Measurements from ENCODE around the gene OLFM1.
"Not testable (repeated sequence)": the region's sequence is repeated elsewhere in the genome, so short reads cannot be mapped to it uniquely, and the experiment has no call there.

Gene OLFM1

DNA sequence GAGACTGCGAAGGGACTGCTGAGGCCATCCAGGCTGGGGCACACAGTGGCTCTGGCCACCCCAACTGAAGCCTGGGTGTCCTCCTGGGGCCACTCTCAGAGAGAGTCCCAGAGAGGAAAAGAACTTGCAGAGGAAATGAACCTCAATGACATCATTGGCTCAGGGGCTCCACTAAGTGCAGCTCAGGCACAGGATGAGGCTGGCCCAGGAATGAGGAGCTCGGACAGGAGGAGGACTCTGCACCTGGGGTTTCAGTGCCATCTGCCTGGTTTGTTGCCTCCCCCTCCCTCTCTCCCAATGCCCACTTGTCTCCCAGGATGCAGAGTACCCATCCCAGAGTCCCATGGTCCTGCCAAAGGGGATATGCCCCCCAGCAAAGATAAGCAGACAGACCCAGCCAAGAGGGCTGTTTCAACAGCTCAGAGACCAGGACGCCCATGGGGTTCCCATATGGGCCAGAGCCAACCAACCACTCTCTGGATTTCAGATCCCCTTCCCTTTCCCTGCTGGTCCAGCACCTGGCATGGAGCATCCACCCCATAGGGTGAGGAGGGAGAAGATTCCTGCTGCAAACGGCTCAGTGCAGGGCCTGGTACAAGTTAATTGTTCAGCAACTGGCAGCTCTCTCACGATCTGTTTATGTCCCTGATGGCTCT lies 26.9 kb upstream of the OLFM1 start:
- no peak for DNase-seq

DNA sequence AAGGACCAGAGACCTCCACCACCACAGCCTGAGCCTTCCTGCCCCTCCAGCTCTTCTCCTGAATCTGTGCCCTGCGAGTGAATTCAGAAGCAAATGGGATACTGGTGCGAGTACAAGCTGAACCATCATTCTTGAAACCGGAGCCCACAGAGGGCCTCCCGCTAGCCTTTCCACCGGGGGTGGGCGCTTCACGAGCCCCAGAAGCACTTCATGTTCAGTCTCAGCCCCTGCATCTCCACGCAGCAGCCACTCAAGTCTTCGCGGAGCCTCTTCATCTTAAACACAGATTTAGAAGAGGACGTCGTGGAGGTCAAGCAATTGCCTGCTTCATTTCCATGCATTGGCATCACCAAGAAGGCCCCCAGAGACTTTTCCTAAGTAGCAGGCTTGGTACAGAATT lies 26.0 kb upstream of the OLFM1 start:
- DNase-seq, result no peak

DNA sequence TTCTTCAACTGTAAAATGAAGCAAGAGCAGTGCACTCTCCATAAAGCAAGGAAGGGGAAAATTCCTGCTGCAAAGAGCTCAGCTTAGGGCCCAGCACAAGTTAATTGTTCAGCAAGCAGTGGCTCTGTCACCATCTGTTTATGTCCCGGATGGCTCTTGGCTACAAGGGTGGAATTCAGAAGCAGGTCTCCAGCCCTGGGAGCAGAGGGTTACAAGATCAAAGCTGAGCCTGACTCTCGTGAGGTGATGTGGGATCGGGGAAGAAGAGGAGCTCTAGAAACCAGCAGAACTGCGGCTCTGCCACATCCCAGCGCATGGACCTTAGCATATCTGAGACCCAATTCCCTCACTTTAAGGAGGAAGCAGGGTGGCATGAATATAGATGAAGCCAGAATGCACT lies 25.2 kb upstream of the OLFM1 start:
- DNase-seq, result no peak

DNA sequence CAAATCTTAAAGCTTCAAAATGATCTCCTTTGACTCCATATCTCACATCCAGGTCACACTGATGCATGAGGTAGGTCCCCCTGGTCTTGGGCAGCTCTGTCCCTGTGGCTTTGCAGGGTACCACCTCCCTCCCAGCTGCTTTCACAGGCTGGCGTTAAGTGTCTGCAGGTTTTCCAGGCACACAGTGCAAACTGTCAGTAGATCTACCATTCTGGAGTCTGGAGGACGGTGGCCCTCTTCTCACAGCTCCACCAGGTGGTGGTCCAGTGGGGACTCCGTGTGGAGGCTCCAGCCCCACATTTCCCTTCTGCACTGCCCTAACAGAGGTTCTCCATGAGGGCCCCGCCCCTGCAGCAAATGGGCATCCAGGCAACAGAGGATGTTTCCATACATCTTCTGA lies 24.0 kb upstream of the OLFM1 start:
- DNase-seq, result not testable (repeated sequence)

DNA sequence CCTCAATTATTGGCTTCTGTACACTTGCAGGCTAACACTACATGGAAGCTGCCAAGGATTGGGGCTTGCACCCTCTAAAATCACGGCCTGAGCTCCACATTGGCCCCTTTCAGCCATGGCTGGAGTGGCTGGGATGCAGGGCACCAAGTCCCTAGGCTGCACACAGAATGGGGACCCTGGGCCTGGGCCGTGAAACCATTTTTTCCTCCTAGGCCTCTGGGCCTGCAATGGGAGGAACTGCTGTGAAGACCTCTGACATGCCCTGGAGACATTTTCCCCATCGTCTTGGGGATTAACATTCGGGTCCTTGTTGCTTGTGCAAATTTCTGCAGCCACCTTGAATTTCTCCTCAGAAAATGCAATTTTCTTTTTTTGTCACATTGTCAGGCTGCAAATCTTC lies 23.6 kb upstream of the OLFM1 start:
- not testable (repeated sequence) for DNase-seq

DNA sequence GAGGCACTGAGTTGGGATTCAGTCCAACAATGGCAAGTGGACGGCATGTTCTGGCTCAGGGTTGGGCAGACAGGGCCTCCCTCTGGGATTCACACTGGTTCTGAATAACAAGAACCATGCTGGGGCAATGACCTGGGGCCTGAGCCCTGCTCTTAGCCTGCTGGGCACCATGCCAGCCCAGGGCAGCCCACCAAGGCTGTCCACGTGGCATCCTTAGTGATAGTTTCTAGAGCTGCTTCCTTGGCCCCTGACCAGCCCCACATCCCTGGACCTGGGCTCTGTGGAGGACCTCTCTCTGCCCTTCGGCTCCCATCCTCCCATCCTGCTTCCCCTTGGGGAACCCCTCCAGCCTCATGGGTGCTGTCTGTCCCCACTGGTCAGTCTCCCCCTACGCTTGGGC lies 22.3 kb upstream of the OLFM1 start:
- no peak for DNase-seq

DNA sequence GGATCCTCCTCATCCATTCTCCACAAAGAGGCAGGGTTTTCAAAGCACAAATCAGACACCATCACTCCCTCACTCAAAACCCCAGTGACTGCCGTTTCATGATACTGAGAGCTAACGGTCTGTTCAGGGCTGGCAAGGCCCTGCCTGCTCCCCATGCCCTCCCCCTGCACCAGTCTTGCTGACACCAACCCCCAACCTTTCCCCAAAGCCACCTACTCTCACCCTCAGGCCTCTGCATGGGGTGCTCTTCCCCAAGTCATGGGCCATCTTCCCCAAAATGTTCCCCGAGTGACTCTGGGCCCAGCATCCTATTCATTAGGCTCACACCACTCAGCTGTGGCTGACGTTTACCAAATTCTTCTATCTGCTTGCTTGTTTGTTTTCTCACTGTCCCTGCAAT lies 21.7 kb upstream of the OLFM1 start:
- DNase-seq, result no peak

DNA sequence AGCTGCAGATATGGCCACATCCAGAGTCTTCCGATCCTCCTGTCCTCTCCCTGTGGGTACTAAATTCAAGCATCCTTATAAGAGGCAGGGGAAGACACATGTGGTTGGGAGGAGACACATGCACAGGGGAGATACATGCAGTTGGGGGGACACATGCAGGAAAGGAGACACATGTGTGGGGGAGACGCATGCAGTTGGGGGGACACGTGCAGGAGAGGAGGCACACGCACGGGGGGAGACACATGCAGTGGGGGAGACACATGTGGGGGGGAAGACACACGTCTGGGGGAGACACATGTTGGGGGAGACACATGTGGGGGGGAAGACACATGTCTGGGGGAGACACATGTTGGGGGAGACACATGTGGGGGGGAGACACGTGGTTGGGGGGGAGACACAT lies 21.2 kb upstream of the OLFM1 start:
- no peak for DNase-seq

DNA sequence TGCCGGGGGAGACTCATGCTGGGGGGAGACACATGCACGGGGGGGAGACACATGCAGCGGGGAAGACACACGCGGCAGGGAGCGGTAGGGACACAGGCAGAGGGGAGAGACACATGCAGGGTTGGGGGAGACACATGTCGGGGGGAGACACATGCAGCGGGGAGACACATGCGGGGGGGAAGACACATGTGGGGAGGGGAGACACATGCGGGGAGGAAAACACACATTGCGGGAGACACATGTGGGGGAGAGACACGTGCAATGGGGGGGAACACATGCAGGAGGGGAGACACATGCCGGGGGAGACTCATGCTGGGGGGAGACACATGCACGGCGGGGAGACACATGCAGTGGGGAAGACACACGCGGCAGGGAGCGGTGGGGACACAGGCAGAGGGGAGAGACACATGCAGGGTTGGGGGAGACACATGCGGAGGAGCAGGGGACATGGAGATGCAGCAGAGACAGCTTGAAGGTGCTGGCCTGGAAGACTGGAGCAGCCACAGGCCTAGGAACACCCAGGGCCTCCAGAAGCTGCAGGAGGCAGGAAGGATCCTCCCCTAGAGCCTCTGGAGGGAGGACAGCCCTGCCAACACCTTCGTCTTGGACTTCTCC lies 20.3 kb upstream of the OLFM1 start:
- no peak for DNase-seq

DNA sequence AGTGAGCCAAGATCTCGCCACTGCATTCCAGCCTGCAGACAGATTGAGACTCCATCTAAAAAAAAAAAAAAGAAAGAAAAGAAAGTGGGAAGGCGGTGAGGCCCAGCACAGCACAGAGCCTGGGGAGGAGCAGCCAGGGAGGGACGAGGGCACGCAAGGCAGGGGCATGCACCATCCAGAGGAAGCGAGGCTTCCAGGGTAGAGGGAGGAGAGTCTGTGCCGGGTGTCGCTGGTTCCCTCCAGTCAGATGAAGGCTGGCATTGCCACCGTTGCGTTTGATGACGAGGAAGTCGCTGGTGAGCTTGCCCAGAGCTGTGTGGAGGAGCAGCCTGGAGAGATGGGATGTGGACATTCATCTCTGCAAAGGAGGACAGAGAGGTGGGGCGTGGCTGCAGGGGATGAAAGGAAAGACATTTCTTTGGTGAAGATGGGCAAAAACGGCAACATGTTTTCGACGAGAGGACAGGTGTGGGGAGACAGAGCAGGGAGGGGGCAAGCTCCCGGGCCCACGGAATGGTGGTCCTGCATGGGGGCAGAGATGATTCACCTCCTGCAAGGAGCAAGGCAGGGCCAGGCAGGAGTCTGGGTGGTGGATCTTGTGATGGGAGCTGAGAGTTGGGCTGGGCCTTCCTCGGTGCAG lies 18.6 kb upstream of the OLFM1 start:
- no peak for DNase-seq

DNA sequence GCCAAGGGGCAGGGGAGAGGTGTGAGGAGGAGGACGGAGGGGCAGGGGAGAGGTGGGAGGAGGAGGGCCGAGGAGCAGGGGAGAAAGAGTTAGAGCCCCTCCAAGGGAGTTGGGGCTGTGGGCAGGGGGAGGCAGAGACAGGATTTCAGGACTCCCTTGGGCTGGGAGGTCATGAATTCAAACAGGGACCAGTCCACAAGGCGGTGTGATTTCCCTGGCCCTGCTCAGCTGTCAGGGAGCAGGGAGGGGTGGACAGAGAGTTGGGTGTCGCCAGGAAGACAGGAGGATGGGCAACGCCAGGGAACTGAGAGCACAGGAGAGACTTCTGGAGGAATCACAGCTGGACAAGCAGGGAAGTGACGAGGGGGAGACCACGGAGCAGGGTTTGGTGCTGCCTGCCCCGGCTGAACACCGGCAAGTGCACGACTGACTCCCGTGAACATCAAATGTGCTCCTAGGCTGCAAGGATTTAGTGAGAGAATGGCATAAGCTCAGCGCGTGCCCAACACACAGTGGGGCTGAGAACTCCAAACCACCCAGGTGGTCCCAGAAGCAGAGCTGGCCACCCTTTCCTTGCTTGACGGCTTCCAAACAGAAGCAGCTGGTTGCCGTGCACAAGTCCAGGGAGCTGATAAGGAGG lies 17.8 kb upstream of the OLFM1 start:
- DNase-seq, result no peak

DNA sequence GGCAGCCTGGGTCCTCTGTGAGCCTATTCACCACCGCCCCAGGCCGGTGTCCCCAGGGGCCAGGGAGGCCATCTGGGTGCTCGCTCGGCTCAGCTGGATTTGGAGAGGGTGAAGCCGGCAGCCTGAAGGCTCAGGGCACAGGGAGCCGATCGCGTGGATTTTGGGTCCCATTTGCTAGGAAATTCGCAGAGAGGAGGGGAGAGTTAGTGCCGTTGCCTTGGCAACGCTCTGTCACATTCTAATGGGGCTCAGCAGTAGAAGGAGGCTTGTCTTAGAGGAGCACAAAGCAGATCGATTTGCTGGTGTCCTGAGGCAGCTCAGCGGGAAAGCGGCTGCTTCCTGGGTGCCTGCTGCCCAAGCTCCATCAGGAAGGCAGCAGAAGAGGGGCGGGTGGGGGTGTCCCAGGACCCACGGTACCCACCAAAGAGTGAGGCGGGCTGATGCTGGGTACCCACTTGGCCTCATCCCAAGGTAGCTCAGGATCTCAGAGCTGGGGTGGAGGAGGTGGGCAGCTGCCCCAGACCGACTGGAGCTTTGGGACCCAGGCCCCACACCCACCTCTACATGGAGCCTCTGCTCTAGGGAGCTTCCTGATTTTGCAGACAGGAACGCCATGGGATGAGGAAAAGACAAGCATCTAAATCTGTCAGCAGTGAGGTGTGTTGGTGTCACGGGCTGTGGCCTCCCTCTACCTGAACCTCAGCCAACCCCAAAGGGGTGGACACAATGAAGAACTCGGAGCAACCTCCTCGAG lies 17.1 kb upstream of the OLFM1 start:
- no peak for DNase-seq

DNA sequence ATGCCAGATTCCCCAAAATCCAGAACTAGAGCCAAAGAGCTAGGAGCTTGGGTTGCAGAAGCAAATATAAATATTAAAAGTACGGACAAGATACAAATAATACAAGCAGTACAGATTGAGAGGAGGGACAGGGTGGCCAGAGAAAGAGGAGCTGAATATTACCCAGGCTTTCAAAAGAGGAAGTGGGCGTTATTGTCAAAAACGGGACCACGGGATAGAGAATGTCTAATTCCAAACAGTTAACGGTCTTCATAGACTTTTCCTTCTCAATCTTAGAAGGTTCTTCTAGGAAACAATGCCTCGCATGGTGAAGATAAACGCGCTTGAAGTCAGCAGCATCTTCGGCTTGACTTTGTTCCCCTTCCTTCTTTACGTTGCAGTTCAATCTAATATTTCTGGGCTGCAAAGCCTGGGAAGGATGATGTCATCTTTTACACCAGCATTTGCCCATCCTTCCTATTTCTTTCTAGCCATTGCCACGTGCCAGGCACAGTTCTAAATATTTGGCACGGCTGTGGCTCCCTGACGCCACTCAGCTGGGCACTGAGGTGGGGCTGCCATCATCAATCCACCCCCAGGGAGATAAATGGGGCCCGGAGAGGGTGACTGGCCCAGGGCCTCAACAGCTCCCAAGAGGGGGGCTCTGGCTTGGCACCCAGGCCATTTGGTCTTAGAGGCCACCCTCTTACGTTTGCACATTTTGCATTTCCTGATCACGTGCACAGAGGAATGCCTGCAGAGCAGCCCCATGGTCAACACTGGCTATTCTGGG lies 16.3 kb upstream of the OLFM1 start:
- no peak for DNase-seq

DNA sequence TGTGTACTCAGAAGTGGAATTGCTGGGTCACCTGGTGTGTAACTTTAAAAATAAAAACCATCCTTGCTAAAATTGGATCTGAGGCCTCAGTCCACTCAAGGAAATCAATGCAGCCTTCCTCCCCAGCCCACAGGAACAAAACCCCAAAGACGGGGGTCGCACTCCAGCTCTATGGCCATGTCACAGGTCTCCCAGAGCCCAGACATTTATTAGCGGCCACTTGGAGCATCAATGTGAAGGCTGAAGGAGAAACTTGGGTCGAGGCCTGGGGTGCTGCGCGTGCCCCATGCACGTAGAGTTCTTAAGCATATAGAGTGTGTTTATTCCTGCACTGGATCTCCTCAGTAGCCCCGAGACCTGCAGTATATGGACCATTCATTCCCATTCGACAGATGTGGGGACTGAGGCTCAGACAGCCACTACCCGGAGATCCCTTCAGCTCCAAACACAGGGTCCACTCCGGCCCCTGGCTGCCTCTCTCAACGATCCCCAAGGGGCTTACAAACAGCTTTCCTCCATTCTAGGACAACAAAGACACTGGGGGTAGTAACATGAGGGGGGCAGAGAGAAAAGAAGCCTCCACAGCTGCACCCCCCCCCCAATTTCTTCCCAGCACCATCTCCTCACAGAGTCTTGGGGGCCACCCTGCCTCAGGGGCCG lies 14.3 kb upstream of the OLFM1 start:
- DNase-seq, result no peak

DNA sequence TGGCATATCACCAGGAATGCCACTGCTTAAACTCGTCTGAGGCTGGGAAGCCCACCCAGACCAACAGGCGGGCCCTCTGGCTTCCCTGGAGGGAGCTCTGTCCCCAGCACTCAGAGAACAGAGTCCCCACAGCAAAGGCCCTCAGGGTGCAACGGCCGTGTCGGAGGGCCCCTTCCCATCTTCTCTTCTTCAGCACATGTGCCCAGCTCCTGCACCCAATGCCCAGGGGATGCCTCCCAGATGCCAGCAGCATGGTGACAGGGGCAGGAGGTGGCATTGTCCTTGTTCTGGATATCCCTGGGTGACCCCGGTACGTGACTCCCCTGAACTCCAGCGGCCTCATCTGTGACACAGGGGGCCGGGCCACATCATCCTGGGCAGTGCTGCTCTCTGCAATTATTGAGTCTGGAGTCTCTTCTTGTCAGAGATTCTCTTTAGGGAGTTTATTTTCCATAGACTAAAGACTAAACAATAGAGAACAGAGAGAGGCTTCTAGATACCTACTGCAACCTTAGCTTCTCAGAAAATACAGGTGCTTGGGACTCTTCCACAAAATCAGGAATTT lies 13.6 kb upstream of the OLFM1 start:
- no peak for DNase-seq

DNA sequence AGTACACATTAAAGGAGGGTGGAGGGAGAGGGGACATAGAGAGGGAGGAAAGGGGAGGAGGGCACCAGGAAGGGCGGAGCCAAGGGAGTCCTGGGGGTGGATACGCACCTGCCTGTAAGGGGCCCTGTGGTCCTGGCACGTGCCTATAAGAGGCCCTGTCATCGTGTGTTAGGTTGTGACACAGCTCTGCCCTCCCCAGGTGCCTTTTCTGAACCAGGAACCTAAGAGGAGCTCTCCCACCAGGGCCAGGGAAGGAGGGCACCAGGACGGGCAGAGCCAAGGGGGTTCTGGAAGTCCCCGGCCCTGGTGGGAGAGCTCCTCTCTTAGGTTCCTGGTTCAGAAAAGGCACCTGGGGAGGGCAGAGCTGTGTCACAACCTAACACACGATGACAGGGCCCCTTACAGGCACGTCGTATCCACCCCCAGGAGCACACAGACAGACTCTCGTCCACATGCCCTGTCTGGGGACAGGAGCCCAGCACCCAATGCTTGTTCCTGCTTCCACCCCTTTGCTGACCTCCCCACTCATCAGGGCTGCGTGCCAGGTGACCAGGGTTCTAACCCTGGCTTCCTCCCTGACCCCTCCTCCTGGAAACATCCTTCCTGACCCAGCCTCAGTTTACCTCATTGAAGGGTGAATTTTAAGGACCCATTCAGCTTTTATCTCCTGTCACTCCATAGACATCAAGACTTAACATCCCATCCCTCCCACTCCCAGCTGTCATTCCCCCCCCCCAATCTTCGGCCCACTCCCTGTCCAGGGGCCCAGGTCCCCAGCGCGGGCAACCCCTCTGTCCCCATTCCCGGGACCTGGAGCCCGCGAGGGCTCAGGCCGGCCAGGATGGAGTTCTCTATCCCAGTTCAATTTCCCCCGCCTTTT lies 12.9 kb upstream of the OLFM1 start:
- DNase-seq, result no peak

DNA sequence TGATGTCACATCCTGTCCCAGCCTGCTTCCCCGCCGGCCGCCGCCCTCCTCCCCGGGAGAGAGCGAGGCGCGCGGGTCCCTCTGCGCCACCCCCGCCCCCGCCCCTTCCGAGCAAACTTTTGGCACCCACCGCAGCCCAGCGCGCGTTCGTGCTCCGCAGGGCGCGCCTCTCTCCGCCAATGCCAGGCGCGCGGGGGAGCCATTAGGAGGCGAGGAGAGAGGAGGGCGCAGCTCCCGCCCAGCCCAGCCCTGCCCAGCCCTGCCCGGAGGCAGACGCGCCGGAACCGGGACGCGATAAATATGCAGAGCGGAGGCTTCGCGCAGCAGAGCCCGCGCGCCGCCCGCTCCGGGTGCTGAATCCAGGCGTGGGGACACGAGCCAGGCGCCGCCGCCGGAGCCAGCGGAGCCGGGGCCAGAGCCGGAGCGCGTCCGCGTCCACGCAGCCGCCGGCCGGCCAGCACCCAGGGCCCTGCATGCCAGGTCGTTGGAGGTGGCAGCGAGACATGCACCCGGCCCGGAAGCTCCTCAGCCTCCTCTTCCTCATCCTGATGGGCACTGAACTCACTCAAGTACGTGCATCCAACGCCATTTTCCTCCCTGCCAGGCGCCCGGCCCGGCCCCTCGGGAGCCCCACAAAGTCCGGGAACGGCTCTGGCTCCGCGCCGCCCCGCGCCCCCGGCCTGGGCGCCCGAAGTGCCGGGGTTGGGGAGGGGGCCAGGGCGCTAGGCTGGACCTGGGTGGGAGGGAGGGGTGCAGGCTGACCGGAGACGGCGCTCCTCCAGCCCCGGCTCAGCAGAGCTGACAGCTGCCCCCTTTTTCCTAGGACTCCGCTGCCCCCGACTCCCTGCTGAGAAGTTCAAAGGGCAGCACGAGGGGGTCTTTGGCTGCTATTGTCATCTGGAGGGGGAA lies 12.0 kb upstream of the OLFM1 start:
- no peak for DNase-seq

DNA sequence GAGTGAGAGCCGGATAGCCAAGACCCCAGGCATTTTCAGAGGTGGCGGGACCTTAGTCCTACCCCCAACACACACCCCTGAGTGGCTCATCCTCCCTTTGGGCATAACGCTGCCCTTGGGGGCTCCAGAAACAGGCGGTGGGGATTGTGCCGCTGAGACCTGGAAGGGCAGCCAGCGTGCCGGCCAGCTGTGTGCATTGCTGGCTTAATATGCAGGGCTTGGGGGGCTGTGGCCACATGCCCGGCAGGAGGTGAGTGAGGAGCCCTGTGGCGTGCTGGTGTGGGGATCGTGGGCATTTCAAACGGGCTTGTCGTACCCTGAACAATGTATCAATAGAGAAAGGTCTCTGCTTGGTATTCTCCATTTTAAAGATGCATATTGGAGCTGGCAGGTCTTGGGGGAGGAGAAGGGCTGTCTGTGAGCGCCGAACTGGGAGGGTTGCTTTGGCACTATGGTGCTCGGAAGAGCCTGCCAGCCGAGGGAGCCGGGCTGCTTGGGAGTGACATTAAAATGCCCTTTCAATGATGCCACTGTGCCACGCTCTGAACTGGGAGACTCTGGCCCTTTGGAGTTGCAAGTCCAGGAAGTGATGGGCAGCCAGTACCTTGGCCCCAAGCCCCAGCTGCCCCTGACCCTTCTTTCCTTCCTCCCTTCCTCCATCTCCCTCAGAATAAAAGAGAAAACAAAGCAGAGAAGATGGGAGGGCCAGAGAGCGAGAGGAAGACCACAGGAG lies 11.2 kb upstream of the OLFM1 start:
- DNase-seq, result no peak
